WTC11 (cell line): ENCODE data around the gene SLC5A3. TPM values are rescaled to one million over a fixed set of nuclear protein-coding genes. Genes with fewer than 3 reads are reported as not detected.
A peak's percentile ranks its signal among the peaks of the same experiment; 100 is the strongest.

ENCODE experiments used
- ATAC-seq: fragments of 200-7000 bp; cut with Tn5 transposase; 2 replicates; pipeline ENCODE4 v1.10.0; 2021; ENCODE audit warnings: mild to moderate bottlenecking, moderate library complexity
- Bru-seq: library from RNA; stranded (reverse); fragments of 400-500 nt; gene quantifications from one replicate; lab custom pipeline; 2021; lab: Mats Ljungman, UMichigan
- CTCF ChIA-PET: fragments of 300-600 bp; sonication (Branson Sonifier 250); formaldehyde crosslinking; loops from one replicate; lab custom pipeline; 2021; ENCODE audit warnings: antibody characterized with exemption; lab: Charles Lee
- POLR2A ChIA-PET: fragments of 350-600 bp; sonication (Branson Sonifier 250); formaldehyde crosslinking; loops from one replicate; lab custom pipeline; 2021; ENCODE audit warnings: antibody characterized with exemption; lab: Charles Lee
- DNase-seq: peaks from one replicate; pipeline ENCODE4 v3.0.0; 2021; ENCODE audit warnings: low spot score
- H3K27ac Mint-ChIP-seq: 2 replicates; pipeline ENCODE4 v1.8.0; 2021; ENCODE audit warnings: mixed read lengths
- H3K27me3 Mint-ChIP-seq: 2 replicates; pipeline ENCODE4 v1.8.0; 2021; ENCODE audit warnings: low read depth, mild to moderate bottlenecking, moderate library complexity, mixed read lengths
- H3K36me3 Mint-ChIP-seq: 2 replicates; pipeline ENCODE4 v1.8.0; 2021; ENCODE audit warnings: mixed read lengths
- H3K4me1 Mint-ChIP-seq: 2 replicates; pipeline ENCODE4 v1.8.0; 2022; ENCODE audit warnings: mixed read lengths
- H3K4me3 Mint-ChIP-seq: 2 replicates; pipeline ENCODE4 v1.8.0; 2021; ENCODE audit warnings: mild to moderate bottlenecking, moderate library complexity, mixed read lengths
- H3K9me3 Mint-ChIP-seq: 2 replicates; pipeline ENCODE4 v1.8.0; 2021; ENCODE audit warnings: mixed read lengths
- AFF4 ChIP-seq: sonication (generic); formaldehyde crosslinking; IDR thresholded peaks from 2 replicates; pipeline ENCODE4 v1.8.1; 2023; ENCODE audit warnings: mild to moderate bottlenecking, missing genetic modification reagents, borderline replicate concordance
- ARID4B ChIP-seq: sonication (generic); formaldehyde crosslinking; IDR thresholded peaks from 2 replicates; pipeline ENCODE4 v1.8.0; 2023; ENCODE audit warnings: missing genetic modification reagents, mild to moderate bottlenecking, borderline replicate concordance
- CREB1 ChIP-seq: sonication (generic); formaldehyde crosslinking; IDR thresholded peaks from 2 replicates; pipeline ENCODE4 v1.8.0; 2023; ENCODE audit warnings: mild to moderate bottlenecking, missing genetic modification reagents
- ELF4 ChIP-seq: sonication (generic); formaldehyde crosslinking; IDR thresholded peaks from 2 replicates; pipeline ENCODE4 v1.8.1; 2022; ENCODE audit warnings: low read depth, mild to moderate bottlenecking, moderate library complexity, missing genetic modification reagents
- ESRRA ChIP-seq: sonication (generic); formaldehyde crosslinking; IDR thresholded peaks from 2 replicates; pipeline ENCODE4 v1.8.1; 2022; ENCODE audit warnings: mild to moderate bottlenecking, missing genetic modification reagents, borderline replicate concordance
- GABPB1 ChIP-seq: sonication (generic); formaldehyde crosslinking; IDR thresholded peaks from 2 replicates; pipeline ENCODE4 v1.8.1; 2023; ENCODE audit warnings: mild to moderate bottlenecking, missing genetic modification reagents
- GTF2I ChIP-seq: fragments of 250-450 bp; sonication (Bioruptor Pico); conservative IDR thresholded peaks from 2 replicates; pipeline ENCODE4 v1.4.0; 2021; ENCODE audit warnings: mild to moderate bottlenecking
- HMGA2 ChIP-seq: fragments of 250-450 bp; sonication (Bioruptor Pico); IDR thresholded peaks from 2 replicates; pipeline ENCODE4 v1.4.0; 2021; ENCODE audit warnings: mild to moderate bottlenecking, moderate library complexity
- MLX ChIP-seq: sonication (generic); formaldehyde crosslinking; IDR thresholded peaks from 2 replicates; pipeline ENCODE4 v1.8.1; 2023; ENCODE audit warnings: mild to moderate bottlenecking, missing genetic modification reagents, moderate library complexity
- MYBL2 ChIP-seq: sonication (generic); formaldehyde crosslinking; IDR thresholded peaks from 2 replicates; pipeline ENCODE4 v1.8.1; 2023; ENCODE audit warnings: mild to moderate bottlenecking, moderate library complexity, missing genetic modification reagents
- NFE2L1 ChIP-seq: sonication (generic); formaldehyde crosslinking; IDR thresholded peaks from 2 replicates; pipeline ENCODE4 v1.8.1; 2023; ENCODE audit warnings: missing genetic modification reagents
- NFYB ChIP-seq: sonication (generic); formaldehyde crosslinking; conservative IDR thresholded peaks from 2 replicates; pipeline ENCODE4 v1.8.0; 2022; ENCODE audit warnings: low read depth, missing genetic modification reagents
- NR3C1 ChIP-seq: sonication (generic); formaldehyde crosslinking; conservative IDR thresholded peaks from 2 replicates; pipeline ENCODE4 v1.8.1; 2023; ENCODE audit warnings: low read depth, mild to moderate bottlenecking, missing genetic modification reagents
- RELA ChIP-seq: sonication (generic); formaldehyde crosslinking; IDR thresholded peaks from 2 replicates; pipeline ENCODE4 v1.8.1; 2022; ENCODE audit warnings: missing genetic modification reagents, mild to moderate bottlenecking, borderline replicate concordance
- SMAD3 ChIP-seq: sonication (generic); formaldehyde crosslinking; IDR thresholded peaks from 2 replicates; pipeline ENCODE4 v1.8.0; 2022; ENCODE audit warnings: missing genetic modification reagents, mild to moderate bottlenecking, borderline replicate concordance
- SMAD4 ChIP-seq: sonication (generic); formaldehyde crosslinking; IDR thresholded peaks from 2 replicates; pipeline ENCODE4 v1.8.0; 2022; ENCODE audit warnings: mild to moderate bottlenecking, missing genetic modification reagents
- TEAD1 ChIP-seq: sonication (generic); formaldehyde crosslinking; IDR thresholded peaks from 2 replicates; pipeline ENCODE4 v1.8.0; 2022; ENCODE audit warnings: mild to moderate bottlenecking, missing genetic modification reagents
- TEAD4 ChIP-seq: sonication (generic); formaldehyde crosslinking; IDR thresholded peaks from 2 replicates; pipeline ENCODE4 v1.8.0; 2022; ENCODE audit warnings: mild to moderate bottlenecking, missing genetic modification reagents
- USF1 ChIP-seq: sonication (generic); formaldehyde crosslinking; IDR thresholded peaks from 2 replicates; pipeline ENCODE4 v1.8.0; 2022; ENCODE audit warnings: mild to moderate bottlenecking, missing genetic modification reagents
- USF2 ChIP-seq: sonication (generic); formaldehyde crosslinking; IDR thresholded peaks from 2 replicates; pipeline ENCODE4 v1.8.1; 2023; ENCODE audit warnings: mild to moderate bottlenecking, missing genetic modification reagents, moderate library complexity
- ZNF425 ChIP-seq: fragments of 250-450 bp; sonication (Bioruptor Pico); conservative IDR thresholded peaks from 2 replicates; pipeline ENCODE4 v1.9.0; 2021; ENCODE audit warnings: mild to moderate bottlenecking
- ZNF671 ChIP-seq: fragments of 250-450 bp; sonication (Bioruptor Pico); IDR thresholded peaks from 2 replicates; pipeline ENCODE4 v1.8.0; 2021; ENCODE audit warnings: mild to moderate bottlenecking
- long read RNA-seq, 3 experiments: library from RNA in 1 of 3; library from capped mRNA in 1 of 3; library from polyadenylated mRNA in 1 of 3; unstranded in 2 of 3; stranded (forward) in 1 of 3; transcript quantifications; one replicate each; pipeline ENCODE4 v2.0.0, GENCODE V29; 2021
- total RNA-seq: library from RNA; stranded (reverse); gene quantifications from 3 replicates; pipeline ENCODE4 v1.2.3, GENCODE V29; 2021

SLC5A3 gene
- total RNA-seq (14.8 to 18.0 TPM (median 17.8 TPM) in 3 replicates), Bru-seq, nascent RNA (percentile 98 among the genes with signal in this experiment)
- long read RNA-seq, experiment 1, full-length matches to known transcripts, result 3 of 3 reads
- long read RNA-seq, experiment 1, partial matches to known transcripts, result 0 of 3 reads
- long read RNA-seq, experiment 1, other reads (novel, unspliced or antisense), result 0 of 3 reads
- long read RNA-seq, experiment 2, result 0 reads
- long read RNA-seq, experiment 3, result 0 reads

GRCh38 chr21:34073032-34073748, at the start of gene SLC5A3, which contains the start of gene MRPS6:
Gene SLC5A3, plus strand, starts transcription at chr21:34073578. Its CDS starts 21,621 bp downstream, at chr21:34095199.
Gene MRPS6, plus strand, starts transcription at chr21:34073578. Its CDS starts 123 bp downstream, at chr21:34073701.
- H3K4me3 Mint-ChIP-seq, result peak within 1 kb of the TSS; percentile 96
- ATAC-seq, result peak; percentile 95
- peak within 1 kb of the TSS; percentile 92 for H3K27ac Mint-ChIP-seq
- peaks cover 11% of the 10 kb centered on the region for H3K27me3 Mint-ChIP-seq
- CTCF ChIA-PET, result interaction anchor here (0.8 to 3.2 kb wide), 14 partner anchors 11 to 294 kb away, joined by 3 to 27 read pairs (median 5); no protein-coding TSS in a partner anchor
- peaks cover 2% of the 10 kb centered on the region; the same call in 1 of the 2 replicates for H3K36me3 Mint-ChIP-seq
- POLR2A ChIA-PET, result interaction anchor here (0.7 to 2.0 kb wide), 12 partner anchors 11 to 149 kb away, joined by 3 to 9 read pairs (median 3); no protein-coding TSS in a partner anchor
- peaks cover 39% of the 10 kb centered on the region for H3K4me1 Mint-ChIP-seq
- no peaks in the 10 kb centered on the region for H3K9me3 Mint-ChIP-seq
- peak; percentile 88 for DNase-seq
- TF ChIP-seq USF2 (CRISPR knock-in tag) (no peak), CREB1 (CRISPR knock-in tag) (no peak), MLX (no peak), TEAD1 (CRISPR knock-in tag) (peak; percentile 97), SMAD4 (no peak), GABPB1 (CRISPR knock-in tag) (no peak), TEAD4 (CRISPR knock-in tag) (no peak), ZNF671 (CRISPR knock-in tag) (no peak), NR3C1 (CRISPR knock-in tag) (no peak), USF1 (no peak), NFYB (CRISPR knock-in tag) (no peak), HMGA2 (CRISPR knock-in tag) (no peak), ELF4 (CRISPR knock-in tag) (peak; percentile 83; the same call in 1 of the 2 replicates), RELA (0 out of 2 replicates have a peak, but pooled peaks have one; percentile 56), NFE2L1 (CRISPR knock-in tag) (peak; percentile 60; the same call in 1 of the 2 replicates), SMAD3 (CRISPR knock-in tag) (no peak; the same call in 1 of the 2 replicates), AFF4 (CRISPR knock-in tag) (0 out of 2 replicates have a peak, but pooled peaks have one; percentile 34), ESRRA (CRISPR knock-in tag) (peak; percentile 67; the same call in 1 of the 2 replicates), ARID4B (CRISPR knock-in tag) (no peak; the same call in 1 of the 2 replicates), ZNF425 (CRISPR knock-in tag) (no peak), GTF2I (CRISPR knock-in tag) (no peak), MYBL2 (CRISPR knock-in tag) (peak; percentile 24; the same call in 1 of the 2 replicates)
